NCI-H2107 (cell line): ENCODE results near the gene PI4KB.

ENCODE experiments used
- DNase-seq: peaks from one replicate; lab custom pipeline; 2025; lab: John Stamatoyannopoulos, UW

Gene PI4KB

DNA sequence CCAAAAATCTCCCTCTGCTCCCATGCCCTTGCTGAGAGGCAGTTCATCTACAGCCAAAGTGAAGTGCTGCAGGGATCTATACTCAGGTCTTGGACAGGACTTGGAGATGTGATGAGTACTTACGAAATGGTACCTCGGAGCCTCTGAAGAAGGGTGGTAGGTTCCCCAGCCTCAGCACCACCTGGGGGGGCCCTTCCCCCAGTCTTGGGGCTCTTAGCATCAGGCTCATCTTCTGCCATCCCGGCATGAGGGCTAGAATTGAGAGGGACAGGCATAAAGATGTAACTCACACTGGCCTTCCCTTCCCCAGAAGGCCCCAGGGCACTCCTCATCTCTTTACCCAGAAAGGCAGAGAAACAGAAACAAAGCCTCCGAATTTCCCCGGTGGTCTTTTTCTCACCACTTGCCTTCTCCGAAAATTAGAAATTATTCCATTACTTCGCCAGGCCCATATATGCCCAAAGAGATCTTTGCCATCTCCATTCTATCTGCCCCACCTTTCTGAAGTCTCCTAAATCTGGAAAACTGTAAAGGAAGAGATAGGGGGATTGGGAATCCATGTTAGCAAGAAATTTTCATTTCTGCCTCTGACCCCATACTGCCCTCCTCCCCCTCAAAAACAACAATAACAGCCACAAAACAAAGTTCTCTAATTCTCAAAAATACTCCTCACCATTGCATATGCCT is 19.0 kb upstream of the PI4KB start:
- DNase-seq, result no peak

DNA sequence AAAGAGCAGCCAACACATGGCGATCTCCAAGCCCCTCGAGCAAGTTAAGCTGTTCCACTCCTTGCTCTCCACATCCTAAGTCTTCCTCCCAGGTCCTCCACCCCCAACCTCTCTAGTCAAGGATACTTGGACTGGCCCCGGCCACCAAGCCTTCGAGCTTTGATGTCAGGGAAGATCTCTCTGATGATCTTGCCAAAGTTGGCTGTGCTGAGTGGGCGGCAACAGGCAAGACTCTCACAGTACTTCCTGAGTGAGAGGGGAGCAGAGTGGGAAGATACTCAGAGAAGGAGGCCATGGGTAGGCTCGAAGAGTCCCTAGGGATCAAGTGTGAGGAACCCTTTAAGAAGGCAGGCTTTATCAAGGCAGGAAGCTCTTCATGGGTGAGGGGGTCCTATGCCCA is 17.1 kb upstream of the PI4KB start:
- DNase-seq, result no peak

DNA sequence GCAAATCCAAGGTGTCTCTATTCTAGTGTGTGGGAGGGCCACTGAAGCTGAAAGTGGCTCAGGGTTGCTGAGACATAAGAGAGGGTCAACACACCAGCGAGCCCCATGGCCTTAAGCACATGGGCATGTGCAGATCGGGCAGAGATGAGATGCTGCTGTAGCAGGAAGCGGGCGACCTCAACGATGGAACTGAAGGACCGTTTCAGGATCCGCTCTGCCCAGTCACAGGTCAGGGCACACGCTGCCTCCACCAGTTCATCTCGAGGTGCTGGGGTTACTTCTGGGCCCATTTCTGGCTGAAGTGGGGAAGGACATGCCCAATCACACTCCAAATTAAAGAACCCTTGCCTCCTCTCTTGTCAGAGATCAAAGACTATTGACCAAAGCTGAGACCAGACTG is 16.4 kb upstream of the PI4KB start:
- DNase-seq, result no peak

DNA sequence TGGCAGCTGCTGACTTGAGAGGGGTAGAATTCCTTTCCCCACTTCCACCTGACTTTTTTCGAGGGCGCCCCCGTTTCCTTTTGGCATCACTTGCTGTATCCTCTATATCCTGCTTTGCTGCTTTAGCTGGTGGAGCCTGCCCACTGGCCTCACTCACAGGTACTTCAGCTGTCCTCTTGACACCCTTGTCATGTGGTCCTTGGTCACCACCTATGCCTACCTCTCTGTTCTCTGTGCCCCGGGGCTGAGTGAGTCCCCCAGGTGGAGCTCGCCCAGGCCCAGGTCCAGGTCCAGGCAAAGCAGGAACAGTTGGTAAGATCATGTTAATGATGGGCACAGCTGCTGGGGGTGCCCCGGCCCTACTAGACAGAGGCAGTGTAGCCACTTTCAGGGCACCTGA is 15.4 kb upstream of the PI4KB start:
- no peak for DNase-seq

DNA sequence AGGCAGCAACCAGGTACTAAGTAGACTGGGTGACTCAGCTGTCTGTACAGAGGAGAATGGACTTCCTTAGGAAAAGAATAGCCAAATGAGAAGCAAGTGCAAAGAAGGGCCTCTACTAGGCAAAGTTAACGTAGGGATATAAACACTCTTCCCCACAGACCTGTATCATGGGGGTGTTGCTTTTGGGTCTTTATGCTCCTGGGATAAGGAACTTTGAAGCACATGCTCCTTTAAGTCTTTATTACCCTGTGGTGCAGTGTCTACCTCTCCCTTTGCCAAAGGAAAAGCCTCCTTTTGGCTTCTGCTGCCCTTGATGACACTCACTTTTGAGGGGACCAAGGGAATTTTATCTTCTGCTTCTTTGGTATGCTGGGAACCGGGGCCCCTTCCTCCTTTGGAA is 14.8 kb upstream of the PI4KB start:
- DNase-seq, result no peak

DNA sequence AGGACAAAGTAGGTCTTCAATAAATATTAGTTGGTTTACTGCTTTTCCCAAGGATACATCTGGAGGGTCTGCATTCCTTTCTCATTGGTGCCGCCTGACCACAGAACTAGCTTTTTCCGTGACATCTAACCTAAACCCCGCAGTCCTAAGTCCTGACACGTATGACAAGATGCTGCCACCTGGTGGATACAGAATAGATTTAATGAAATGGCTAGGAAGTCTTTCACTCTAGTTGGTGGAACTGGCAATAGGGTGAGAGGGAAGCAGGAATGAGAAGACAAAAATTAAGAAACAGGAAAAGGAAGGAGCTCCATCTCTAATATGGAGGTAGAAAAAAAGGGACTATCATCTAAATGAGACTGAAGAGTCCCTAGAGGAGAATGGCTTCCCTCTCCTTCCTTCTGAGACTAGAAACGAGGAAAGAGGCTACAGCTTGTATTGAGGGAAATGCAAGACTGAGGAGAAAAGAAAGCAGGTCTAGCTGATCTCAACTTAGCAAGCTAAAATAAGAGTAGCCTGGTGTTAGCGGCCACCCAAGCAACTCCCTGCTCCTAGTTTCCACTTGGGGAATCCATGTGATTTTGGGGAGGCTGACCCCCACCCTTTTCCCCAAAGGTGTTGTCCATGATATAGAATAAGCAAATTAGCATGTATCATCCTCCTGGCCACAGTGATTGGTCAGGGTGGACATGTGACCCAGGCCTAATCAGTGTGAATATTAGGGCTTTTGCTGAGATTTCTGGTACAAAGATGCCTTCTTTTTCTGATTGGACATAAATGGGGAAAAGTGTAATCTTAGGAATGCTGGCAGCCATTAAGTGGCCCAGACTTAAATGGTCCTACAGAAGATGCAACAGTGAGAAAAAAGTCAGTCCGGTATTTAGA is 13.9 kb upstream of the PI4KB start:
- peak; percentile 56 for DNase-seq

DNA sequence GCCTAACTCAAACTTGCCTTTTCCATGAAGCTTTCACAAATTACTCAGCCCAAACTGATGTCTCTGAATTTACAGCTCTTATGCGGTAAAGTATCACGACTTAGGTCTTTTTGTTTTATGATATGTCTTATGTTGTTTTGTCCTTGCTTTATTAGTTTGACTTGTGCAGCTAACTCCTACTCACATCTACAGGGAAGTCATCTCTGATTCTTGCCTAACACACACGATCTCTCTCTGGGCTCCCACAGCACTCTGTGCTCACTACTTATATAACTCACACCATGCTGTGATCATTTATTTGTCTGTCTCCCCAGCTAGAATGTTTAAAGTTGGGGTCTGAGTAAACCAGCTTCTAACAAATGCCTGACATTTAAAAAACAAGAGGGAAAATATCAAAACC is 9.3 kb upstream of the PI4KB start:
- no peak for DNase-seq

DNA sequence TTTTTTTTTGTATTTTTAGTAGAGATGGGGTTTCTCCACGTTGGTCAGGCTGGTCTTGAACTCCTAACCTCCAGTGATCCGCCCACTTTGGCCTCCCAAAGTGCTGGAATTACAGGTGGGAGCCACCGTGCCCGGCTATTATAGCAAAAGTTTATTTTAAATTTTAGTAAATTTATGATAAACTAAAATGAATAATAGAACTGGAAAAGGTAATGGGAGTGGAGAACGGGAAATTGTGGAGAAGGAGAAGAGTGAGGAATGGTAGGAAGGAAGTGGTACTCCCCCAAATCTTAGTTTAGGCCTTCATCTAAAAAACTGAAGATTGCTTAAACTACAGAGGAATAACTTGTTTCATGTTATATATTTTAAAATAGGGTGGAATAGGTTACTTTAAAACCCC is 7.6 kb upstream of the PI4KB start:
- DNase-seq, result no peak

DNA sequence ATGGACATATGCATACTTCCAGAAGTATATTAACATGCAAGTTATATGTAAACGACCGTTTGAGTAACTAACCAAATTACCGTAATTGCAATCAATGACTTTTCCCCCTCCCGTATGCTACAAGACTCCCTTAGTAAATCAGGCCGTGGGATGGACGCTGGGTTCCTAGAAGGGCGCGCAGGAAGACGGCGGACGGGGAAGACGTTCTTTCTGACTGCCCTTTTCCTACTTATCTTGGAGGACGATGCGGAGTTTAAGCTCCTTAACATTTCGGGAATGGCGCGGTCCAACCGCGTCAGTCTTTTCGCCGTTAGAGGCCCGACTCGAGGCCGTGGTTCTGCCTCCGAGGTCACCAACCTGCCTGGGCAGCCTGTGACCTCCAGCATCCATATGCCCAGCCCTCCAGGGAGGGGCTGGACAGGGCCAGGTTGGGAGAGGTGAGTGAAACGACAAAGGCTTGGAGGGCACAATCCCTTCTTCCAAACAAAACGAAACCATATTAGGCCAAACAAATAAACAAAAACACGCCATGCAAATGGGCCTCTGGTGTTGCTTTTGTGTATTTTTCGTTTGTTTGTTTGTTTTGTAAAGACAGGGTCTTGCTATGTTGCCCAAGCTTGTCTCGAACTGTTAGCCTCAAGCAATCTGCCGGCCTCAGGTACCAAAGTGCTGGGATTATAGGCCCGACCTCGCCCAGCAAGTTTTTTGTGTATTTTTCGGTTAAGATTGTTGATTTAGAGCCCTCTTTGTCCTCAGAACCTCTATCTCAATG is 873 bp upstream of the PI4KB start:
- DNase-seq, result peak; percentile 57

DNA sequence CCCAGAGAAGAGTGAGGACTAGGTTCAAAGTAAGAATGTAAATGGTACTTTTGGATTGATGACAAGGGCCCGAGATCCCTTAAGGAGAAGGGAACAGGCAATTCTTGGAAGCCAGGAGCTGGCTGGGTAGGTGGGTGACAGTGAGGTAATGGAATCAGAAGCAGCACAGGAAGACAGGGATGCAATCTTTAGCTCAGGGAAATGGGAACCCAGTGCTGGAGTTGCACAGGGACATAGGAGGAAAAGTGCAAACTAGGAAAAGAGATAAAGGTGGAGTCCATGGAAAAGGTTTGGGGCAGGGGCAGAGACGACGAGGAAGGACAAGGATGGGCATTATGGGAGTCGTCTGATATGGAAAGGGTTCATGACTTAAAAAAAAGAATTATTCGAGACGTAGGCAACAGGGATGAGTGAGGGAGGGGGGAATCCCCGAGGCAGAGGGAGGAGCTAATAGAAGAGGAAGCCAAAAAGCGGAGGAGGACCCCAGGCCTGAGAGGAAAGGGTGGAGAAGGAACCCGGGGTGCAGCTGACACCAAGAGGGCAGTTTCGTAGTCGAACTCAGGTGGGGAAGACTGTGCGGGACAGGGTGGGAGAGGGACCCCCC is 495 bp downstream of the PI4KB start:
- DNase-seq, result no peak

DNA sequence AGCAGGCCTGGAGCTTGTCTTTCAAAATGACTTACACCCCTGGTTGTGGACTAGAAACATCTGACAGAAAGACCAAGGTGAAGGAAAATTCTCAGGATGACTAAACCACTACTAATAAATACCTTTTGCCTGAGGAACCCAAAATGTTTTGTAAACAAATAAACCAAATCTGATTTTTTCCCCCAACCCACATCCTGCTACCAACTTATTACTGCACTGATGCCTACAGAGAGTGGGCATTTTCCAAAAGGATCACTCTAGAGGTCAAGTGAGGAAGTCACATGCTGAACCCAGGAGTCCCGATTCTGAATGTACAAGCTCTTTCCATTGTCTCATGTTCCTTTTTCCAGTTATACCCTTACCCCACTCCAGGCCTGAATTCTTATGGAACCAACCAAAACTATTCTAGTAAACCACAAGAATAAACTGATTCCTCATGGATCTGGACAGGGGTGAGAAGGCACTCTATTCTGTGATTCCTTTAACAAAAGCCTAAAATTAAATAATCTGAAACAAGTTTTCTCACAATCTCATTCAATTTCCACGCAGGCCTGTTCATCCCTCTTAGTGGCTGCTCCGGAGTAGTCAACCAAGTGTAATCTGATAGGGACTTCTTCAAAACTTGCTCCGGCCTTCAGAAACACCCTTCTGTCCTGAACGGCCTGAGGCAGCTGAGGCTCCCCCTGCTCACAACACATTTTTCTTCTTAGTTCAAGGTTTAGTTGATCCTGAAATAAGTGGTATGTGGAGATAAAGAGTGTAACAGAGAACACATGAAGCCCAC is 1.4 kb downstream of the PI4KB start:
- DNase-seq, result no peak

DNA sequence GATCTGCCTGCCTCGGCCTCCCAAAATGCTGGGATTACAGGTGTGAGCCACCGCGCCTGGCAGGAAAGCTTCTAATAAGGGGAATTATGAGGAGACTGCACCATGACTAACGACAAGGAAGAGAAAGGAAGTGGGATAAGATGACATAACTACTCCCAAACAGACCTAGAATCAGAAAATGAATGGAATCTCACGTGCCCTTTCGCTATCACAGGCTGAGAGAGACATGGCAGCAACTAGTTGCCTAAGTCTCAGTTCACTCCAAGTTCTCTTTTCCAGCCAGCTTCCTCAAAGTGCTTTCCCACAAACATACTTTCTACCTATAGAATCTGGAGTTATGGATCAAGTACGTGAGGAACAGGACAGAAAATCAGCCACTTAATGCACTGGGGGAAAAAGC is 2.0 kb downstream of the PI4KB start:
- no peak for DNase-seq

DNA sequence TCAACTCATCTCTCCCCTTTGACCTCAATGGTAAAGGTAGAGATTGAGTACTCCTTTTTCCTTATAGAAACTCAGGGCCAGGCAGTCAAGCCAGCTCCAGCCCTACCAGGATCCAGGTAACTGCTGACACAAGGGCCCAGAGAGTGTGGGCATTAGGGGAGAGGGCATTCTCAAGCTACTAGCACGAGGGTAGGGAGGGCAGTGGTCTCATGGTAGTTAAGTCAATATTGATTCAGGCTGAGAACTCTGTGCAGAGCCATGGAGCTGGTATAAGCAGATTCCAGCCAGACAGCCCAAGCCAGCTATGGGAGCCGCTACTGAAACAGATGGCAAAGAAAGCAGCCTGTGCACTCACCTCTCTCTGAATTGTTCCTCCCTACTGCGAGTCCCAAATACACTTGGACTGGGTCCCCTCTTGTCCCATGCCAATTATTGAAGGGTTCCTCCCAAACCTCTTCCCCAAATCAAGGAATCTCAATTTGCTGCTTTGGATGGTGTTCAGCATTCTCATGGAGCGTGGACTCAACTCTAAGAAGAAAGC is 2.8 kb downstream of the PI4KB start:
- no peak for DNase-seq

DNA sequence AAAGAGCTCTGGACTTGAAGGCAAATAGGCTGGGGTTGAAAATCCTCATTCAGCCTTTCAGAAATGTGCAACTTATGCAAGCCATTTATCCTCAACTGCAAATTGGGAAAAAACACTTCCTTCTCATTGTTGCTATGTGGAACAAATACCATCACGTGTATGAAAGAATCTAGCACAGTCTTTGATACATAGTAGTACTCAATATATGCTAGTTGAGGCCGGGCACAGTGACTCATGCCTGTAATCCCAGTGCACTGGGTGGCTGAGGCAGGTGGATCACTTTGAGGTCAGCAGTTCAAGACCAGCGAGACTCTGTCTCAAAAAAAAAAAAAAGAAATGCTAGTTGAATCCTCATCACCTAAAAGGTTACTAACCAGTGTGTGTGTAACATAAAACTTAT is 8.2 kb downstream of the PI4KB start:
- DNase-seq, result no peak

DNA sequence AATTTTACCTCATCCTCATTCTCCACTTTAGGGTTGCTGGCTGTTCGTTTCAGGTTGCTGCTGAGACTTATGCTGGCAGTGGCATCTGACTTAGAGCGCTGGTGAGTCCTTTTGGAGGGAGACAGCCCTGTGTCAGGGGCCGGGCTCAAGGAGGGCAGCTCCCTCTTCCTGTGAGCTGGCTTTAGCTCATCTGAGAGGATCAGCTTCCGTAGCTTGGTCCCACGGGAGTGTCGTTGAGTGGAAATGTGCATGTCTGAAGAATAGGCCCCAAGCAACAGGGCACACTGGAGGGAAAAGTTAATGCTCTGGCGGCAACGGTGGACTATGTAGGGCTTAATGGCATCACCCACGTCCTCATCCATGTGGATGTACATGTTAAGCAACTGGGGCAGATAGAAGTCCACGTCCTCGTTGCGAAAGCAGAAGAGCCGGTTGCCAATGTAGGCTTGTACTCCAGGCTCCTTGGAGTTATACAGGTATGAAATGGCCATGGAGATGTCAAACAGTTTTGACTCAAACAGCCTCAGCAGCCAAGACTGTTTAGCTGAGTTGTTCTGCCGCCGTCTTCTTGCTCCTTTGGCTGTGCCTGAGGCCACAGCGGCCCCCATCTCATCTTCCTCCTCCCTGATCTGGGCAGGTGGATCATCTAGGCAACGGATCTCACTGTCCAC is 11.5 kb downstream of the PI4KB start:
- DNase-seq, result no peak

DNA sequence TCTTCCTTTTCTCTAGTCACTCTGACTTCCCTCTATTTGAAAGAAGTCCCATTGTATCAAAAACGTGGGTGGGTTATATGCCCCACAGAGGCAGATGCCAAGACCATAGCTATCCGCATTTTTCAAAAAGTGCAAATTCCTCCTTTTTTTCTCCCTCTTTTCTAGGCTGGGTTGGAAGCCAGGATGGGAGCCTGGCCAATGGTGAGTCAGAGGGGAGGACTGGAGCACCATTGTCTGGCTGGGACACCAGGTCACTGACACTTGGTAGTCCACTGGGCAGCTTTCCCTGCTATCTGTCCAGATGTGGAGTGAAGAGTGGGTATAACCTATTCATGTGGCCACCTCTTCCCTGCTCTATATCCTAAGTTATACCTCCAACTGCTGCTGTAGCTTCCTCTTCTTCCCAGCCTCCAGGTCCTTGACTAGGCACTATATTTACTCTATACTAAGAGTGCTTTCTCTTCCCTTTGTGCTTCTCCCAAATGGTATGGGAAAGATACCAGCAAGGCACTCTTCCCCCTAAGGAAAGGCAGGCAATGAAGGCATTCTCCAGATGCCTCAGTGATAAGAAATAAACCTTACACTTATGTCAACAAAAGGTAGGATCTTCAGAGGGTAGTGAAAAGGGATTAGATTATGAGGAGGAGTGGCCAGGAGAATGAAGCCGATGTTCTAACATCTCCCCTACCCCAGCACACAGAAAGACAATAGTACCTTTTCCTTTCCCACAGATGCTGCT is 12.9 kb downstream of the PI4KB start:
- DNase-seq, result no peak

DNA sequence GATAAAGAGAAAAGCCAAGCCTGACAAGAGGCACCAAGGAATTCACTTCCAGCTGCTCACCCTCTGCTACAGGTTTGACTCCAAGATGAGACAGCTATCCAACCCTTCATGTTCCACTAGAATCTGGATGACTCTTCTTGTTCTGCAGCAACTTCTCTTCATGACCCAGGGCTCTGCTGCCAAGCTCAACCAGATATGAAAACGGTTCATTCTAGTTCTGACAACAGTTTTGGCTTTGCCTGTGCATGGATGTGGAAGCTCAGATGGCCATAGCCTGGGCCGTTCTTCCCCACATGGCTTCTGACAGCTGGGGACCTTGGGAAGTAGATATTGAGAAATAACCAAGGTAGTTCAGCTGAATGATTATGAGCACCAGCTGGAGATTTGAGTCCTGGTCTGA is 13.7 kb downstream of the PI4KB start:
- no peak for DNase-seq

DNA sequence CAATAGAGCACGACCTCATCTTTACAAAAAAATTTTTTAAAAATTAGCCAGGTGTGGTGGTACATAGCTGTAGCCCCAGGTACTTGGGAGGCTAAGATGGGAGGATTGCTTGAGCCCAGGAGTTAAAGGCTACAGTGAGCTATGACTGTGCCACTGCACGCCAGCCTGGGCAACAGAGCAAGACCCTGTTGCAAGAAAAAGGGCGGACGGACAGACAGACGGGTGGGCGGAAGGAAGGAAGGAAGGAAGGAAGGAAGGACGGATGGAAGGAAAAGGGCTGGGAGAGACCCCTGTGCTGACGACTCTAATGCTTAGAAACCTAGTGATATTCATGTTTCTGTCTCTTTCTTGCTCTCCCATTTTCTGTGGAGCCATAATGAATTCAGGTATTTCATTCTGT is 14.4 kb downstream of the PI4KB start:
- DNase-seq, result no peak

DNA sequence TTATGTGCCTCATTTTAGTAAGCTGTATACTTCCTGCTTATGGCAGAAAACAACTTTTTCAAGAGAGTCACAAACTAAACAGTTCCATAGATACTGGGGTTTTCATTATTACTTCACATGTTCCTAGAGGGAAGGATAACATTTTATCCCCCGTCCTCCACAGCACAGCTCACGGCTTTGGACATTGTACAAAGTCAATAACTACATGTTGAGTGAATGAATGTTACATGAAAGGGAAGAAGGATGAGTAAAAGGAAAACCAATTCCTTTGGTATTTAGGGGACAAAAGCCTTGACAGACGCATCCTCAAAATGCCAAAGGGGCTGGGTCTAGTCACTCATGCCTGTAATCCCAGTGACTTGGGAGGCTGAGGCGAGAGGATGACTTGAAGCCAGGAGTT is 14.8 kb downstream of the PI4KB start:
- no peak for DNase-seq
